Caco-2 (cell line): Measurements from ENCODE around the gene LIMA1. TPM values are rescaled to one million over a fixed set of nuclear protein-coding genes. Genes with fewer than 3 reads are reported as not detected.
A peak's percentile ranks its signal among the peaks of the same experiment; 100 is the strongest.
"Not testable (repeated sequence)": the region's sequence is repeated elsewhere in the genome, so short reads cannot be mapped to it uniquely, and the experiment has no call there.

Source experiments
- BruUV-seq: library from RNA; stranded (reverse); fragments of 400-500 nt; replicated peaks from 2 replicates; lab custom pipeline; 2021; lab: Mats Ljungman, UMichigan
- CTCF ChIA-PET: fragments of 300-600 bp; sonication (Branson Sonifier 250); formaldehyde crosslinking; loops from one replicate; lab custom pipeline; 2022; ENCODE audit warnings: antibody characterized with exemption; lab: Charles Lee
- POLR2A ChIA-PET: fragments of 300-600 bp; sonication (Branson Sonifier 250); formaldehyde crosslinking; loops from one replicate; lab custom pipeline; 2022; ENCODE audit warnings: antibody characterized with exemption; lab: Charles Lee
- DNase-seq, 2 experiments: peaks; one replicate each; pipeline versions ENCODE4 v3.0.0 to v3.0.0-alpha.2; 2020 to 2022
- H3K27me3 ChIP-seq: replicated peaks from 2 replicates; pipeline ENCODE4 v1.6.0; 2011; ENCODE audit warnings: low read length; ENCODE audit not compliant: control insufficient read depth, insufficient read depth
- H3K36me3 ChIP-seq: 2 replicates; pipeline ENCODE4 v1.5.1; 2011; ENCODE audit warnings: low read length; ENCODE audit not compliant: control insufficient read depth, insufficient read depth
- H3K4me1 ChIP-seq: fragments of 250-450 bp; sonication (Bioruptor Pico); 2 replicates; pipeline ENCODE4 v1.5.1; 2020; ENCODE audit warnings: mild to moderate bottlenecking
- H3K4me3 ChIP-seq: 2 replicates; pipeline ENCODE4 v1.5.1; 2011; ENCODE audit warnings: low read depth, mild to moderate bottlenecking, control low read depth, low read length
- H3K9me3 ChIP-seq: fragments of 250-450 bp; sonication (Bioruptor Pico); 2 replicates; pipeline ENCODE4 v1.5.1; 2020; ENCODE audit warnings: mild to moderate bottlenecking, moderate library complexity
- H3K27ac Mint-ChIP-seq: one replicate; pipeline ENCODE4 v1.8.0; 2022; ENCODE audit warnings: mixed read lengths; ENCODE audit not compliant: unreplicated experiment
- H3K27me3 Mint-ChIP-seq: one replicate; pipeline ENCODE4 v1.8.0; 2022; ENCODE audit warnings: mixed read lengths; ENCODE audit not compliant: insufficient read depth, unreplicated experiment
- H3K36me3 Mint-ChIP-seq: one replicate; pipeline ENCODE4 v1.8.0; 2022; ENCODE audit warnings: mild to moderate bottlenecking, mixed read lengths; ENCODE audit not compliant: insufficient read depth, unreplicated experiment
- H3K4me1 Mint-ChIP-seq: one replicate; pipeline ENCODE4 v1.8.0; 2022; ENCODE audit warnings: low read depth, mixed read lengths; ENCODE audit not compliant: unreplicated experiment
- H3K4me3 Mint-ChIP-seq: one replicate; pipeline ENCODE4 v1.8.0; 2022; ENCODE audit warnings: mild to moderate bottlenecking, moderate library complexity, mixed read lengths; ENCODE audit not compliant: unreplicated experiment
- H3K9me3 Mint-ChIP-seq: one replicate; pipeline ENCODE4 v1.8.0; 2022; ENCODE audit warnings: mixed read lengths; ENCODE audit not compliant: unreplicated experiment
- intact Hi-C: fragments of 100-400 bp; cut with micrococcal nuclease; formaldehyde crosslinking; loops from one replicate; pipeline ENCODE4 v1.10.0; 2022; ENCODE audit not compliant: unreplicated experiment
- total RNA-seq: library from RNA; stranded (reverse); gene quantifications from 2 replicates; pipeline ENCODE4 v1.2.3, GENCODE V29; 2022
- TF ChIP-seq, protein P1 (sequence below), 2 experiments: fragments of 200-600 bp in 1 of 2; IDR thresholded peaks; 1 replicate in 1 of 2; 2 replicates in 1 of 2; pipeline versions ENCODE4 v1.5.1 to v1.8.0; 2011 to 2022; ENCODE audit warnings: antibody characterized with exemption in 1 of 2, control low read depth in 1 of 2, inconsistent platforms in 1 of 2, low read depth in 1 of 2, low read length in 1 of 2, mild to moderate bottlenecking in 1 of 2, moderate library complexity in 1 of 2; ENCODE audit not compliant: insufficient read depth in 1 of 2, severe bottlenecking in 1 of 2, unreplicated experiment in 1 of 2

The LIMA1 gene
- total RNA-seq, 1 experiment from 2014 or later: 50.3 TPM

GRCh38 chr12:50314636-50315312 is 31.5 kb upstream of the LIMA1 start:
- TF ChIP-seq, protein P1, sequence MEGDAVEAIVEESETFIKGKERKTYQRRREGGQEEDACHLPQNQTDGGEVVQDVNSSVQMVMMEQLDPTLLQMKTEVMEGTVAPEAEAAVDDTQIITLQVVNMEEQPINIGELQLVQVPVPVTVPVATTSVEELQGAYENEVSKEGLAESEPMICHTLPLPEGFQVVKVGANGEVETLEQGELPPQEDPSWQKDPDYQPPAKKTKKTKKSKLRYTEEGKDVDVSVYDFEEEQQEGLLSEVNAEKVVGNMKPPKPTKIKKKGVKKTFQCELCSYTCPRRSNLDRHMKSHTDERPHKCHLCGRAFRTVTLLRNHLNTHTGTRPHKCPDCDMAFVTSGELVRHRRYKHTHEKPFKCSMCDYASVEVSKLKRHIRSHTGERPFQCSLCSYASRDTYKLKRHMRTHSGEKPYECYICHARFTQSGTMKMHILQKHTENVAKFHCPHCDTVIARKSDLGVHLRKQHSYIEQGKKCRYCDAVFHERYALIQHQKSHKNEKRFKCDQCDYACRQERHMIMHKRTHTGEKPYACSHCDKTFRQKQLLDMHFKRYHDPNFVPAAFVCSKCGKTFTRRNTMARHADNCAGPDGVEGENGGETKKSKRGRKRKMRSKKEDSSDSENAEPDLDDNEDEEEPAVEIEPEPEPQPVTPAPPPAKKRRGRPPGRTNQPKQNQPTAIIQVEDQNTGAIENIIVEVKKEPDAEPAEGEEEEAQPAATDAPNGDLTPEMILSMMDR (IDR thresholded peaks at IDR 0.05; ENCODE audit: insufficient read depth in 1 of 2, low read depth in 1 of 2, low read length in 1 of 2, severe bottlenecking in 1 of 2, unreplicated experiment in 1 of 2): peak; percentile 76 to 79
- no peak overlapping the region for H3K4me3 ChIP-seq
- no peak overlapping the region for H3K4me3 Mint-ChIP-seq
- CTCF ChIA-PET: interaction anchor here (0.5 to 1.7 kb wide), 19 partner anchors 31 to 276 kb away, joined by 3 to 28 read pairs (median 5); partner anchors contain the start of genes CERS5, COX14, LIMA1 and SMARCD1
- no peak overlapping the region for H3K27ac Mint-ChIP-seq
- no TSS peak for BruUV-seq
- no peaks in the 10 kb centered on the region for H3K36me3 ChIP-seq
- H3K27me3 Mint-ChIP-seq: no peaks in the 10 kb centered on the region
- intact Hi-C loops: loop anchor here (1.0 to 2.0 kb wide), 4 partner anchors 54 to 239 kb away; no protein-coding TSS in a partner anchor
- POLR2A ChIA-PET: interaction anchor here (0.6 kb wide), 3 partner anchors 82 to 230 kb away, joined by 3 to 4 read pairs (median 3); partner anchors contain the start of genes FAM186A and SMARCD1
- no peaks in the 10 kb centered on the region for H3K4me1 ChIP-seq
- no peaks in the 10 kb centered on the region for H3K4me1 Mint-ChIP-seq
- no peaks in the 10 kb centered on the region for H3K9me3 ChIP-seq
- DNase-seq: peak in 1 of 2 experiments; percentile 56
- H3K27me3 ChIP-seq: no peaks in the 10 kb centered on the region
- no peaks in the 10 kb centered on the region for H3K9me3 Mint-ChIP-seq
- peaks cover 4% of the 10 kb centered on the region for H3K36me3 Mint-ChIP-seq

DNA sequence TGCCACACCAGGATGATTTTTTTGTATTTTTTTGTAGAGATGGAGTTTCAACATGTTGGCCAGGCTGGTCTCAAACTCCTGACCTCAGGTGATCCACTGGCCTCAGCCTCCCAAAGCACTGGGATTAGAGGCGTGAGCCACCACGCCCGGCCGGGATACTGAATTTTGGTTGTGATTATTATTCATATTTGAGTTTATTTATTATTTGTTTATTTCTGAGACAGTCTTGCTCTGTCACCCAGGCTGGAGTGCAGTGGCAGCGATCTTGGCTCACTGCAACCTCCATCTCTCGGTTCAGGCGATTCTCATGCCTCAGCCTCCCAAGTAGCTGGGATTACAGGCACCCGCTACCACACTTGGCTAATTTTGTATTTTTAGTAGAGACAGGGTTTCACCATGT is 30.7 kb upstream of the LIMA1 start:
- not testable (repeated sequence) for H3K9me3 ChIP-seq, H3K27ac Mint-ChIP-seq, H3K4me1 Mint-ChIP-seq, H3K4me3 ChIP-seq, H3K36me3 Mint-ChIP-seq, H3K27me3 Mint-ChIP-seq, DNase-seq, H3K9me3 Mint-ChIP-seq, H3K4me3 Mint-ChIP-seq, H3K27me3 ChIP-seq, BruUV-seq, H3K4me1 ChIP-seq, H3K36me3 ChIP-seq
- intact Hi-C loops: loop anchor here (1.0 to 2.0 kb wide), 4 partner anchors 53 to 239 kb away; no protein-coding TSS in a partner anchor
- CTCF ChIA-PET: interaction anchor here (0.5 to 1.7 kb wide), 16 partner anchors 30 to 275 kb away, joined by 3 to 28 read pairs (median 6); partner anchors contain the start of genes CERS5, COX14, LIMA1 and SMARCD1
- POLR2A ChIA-PET: interaction anchor here (0.6 kb wide), 2 partner anchors 229 to 573 kb away, joined by 4 read pairs; partner anchors contain the start of genes SMARCD1 and TMBIM6

DNA sequence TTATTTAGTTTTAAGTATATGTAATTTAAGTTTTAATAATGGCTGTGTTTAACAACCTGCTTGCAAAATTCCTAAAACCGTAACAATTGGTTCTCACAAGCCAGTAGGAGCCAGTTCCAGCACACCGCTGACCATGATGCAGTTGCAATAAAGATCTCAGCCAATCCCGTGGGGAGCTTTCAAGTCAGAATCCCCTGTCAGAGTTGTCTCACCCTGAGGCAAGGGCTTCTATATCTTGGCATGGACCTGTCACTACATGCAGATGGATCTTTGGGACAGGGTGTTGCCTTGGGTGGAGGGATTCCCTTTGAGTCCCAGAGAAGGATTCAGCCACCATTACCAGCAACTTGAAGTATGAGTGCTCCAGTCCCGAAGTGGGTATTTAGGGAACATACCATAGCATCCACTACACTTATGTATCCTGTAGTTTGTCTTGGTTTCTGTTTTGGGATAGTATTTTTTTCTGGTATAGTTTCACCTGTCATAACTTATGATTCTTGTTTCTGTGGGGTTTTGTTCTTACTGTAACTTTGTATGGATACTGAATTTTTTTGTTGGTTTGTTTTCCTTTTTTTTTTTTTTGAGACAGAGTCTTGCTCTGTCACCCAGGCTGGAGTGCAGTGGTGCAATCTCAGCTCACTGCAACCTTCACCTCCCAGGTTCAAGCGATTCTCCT is 30.1 kb upstream of the LIMA1 start:
- Histone ChIP-seq H3K4me3 (no peak overlapping the region), H3K36me3 (no peaks in the 10 kb centered on the region), H3K9me3 (no peaks in the 10 kb centered on the region), H3K4me1 (no peaks in the 10 kb centered on the region), H3K27me3 (no peaks in the 10 kb centered on the region)
- TF ChIP-seq, protein P1 (IDR thresholded peaks at IDR 0.05; ENCODE audit: insufficient read depth in 1 of 2, low read depth in 1 of 2, low read length in 1 of 2, severe bottlenecking in 1 of 2, unreplicated experiment in 1 of 2): no peak
- DNase-seq: no peak
- Mint-ChIP-seq H3K27me3 (no peaks in the 10 kb centered on the region), H3K4me1 (no peaks in the 10 kb centered on the region), H3K27ac (no peak overlapping the region), H3K4me3 (no peak overlapping the region), H3K36me3 (peaks cover 4% of the 10 kb centered on the region), H3K9me3 (no peaks in the 10 kb centered on the region)
- intact Hi-C loops: no loop called here
- POLR2A ChIA-PET: interaction anchor here (0.6 kb wide), 1 partner anchor 572 kb away, joined by 4 read pairs; the partner anchor contains the start of gene TMBIM6
- no TSS peak for BruUV-seq
- CTCF ChIA-PET: interaction anchor here (0.6 to 1.7 kb wide), 7 partner anchors 89 to 274 kb away, joined by 3 to 28 read pairs (median 5); partner anchors contain the start of gene COX14

DNA sequence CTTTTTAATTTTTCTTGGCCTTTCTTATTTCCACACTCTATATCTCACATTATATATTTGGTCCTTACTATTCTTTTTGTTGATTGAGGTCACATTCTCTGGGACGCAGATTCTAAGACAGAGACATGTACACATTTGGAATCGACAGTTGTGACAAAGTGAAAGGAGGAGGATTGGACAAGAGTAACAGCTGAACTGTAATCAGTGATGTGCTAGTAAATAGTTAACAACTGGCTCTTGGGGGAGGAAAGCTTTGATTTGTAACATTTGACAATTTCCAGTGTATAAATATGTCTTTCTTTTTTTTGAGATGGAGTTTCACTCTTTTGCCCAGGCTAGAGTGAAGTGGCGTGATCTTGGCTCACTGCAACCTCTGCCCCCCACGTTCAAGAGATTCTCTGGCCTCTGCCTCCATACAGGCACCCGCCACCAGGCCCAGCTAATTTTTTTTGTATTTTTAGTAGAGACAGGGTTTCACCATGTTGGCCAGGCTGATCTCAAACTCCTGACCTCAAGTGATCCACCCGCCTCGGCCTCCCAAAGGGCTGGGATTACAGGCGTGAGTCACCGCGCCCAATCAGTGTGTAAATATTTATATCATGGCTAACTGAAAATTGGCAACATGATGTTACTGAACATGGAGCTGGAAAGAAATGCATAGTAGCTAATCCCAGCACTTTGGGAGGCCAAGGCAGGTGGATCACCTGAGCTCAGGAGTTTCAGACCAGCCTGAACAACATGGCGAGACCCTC is 28.7 kb upstream of the LIMA1 start:
- H3K9me3 Mint-ChIP-seq, DNase-seq, H3K9me3 ChIP-seq, intact Hi-C loops, H3K4me3 Mint-ChIP-seq, BruUV-seq, H3K36me3 ChIP-seq, H3K4me1 ChIP-seq, H3K27me3 Mint-ChIP-seq, H3K4me3 ChIP-seq, H3K27me3 ChIP-seq, H3K36me3 Mint-ChIP-seq, H3K27ac Mint-ChIP-seq, H3K4me1 Mint-ChIP-seq: not testable (repeated sequence)
- POLR2A ChIA-PET: interaction anchor here (0.6 kb wide), 1 partner anchor 47 kb away, joined by 3 read pairs; no protein-coding TSS in a partner anchor
- CTCF ChIA-PET: interaction anchor here (1.2 kb wide), 1 partner anchor 200 kb away, joined by 3 read pairs; the partner anchor contains the start of gene COX14
